H7 (cell line): ENCODE data around the gene TPM2. TPM values are rescaled to one million over a fixed set of nuclear protein-coding genes. Genes with fewer than 3 reads are reported as not detected.
A peak's percentile ranks its signal among the peaks of the same experiment; 100 is the strongest.

Source experiments
- DNase-seq: peaks from one replicate; pipeline ENCODE4 v3.0.0; 2012
- H3K27me3 ChIP-seq: 2 replicates; pipeline ENCODE4 v1.6.0; 2011; ENCODE audit warnings: mild to moderate bottlenecking, low read length; ENCODE audit not compliant: control insufficient read depth, insufficient read depth
- H3K36me3 ChIP-seq: replicated peaks from 2 replicates; pipeline ENCODE4 v1.5.1; 2011; ENCODE audit warnings: low read length; ENCODE audit not compliant: control insufficient read depth, insufficient read depth
- H3K4me3 ChIP-seq: 2 replicates; pipeline ENCODE4 v1.5.1; 2011; ENCODE audit warnings: low read depth, mild to moderate bottlenecking, control low read depth, low read length, moderate library complexity; ENCODE audit not compliant: insufficient read depth
- total RNA-seq: library from RNA; depleted of rRNA; stranded (reverse); fragments of >200 nt; shearing (Covaris generic); gene quantifications from 2 replicates; pipeline ENCODE4 v1.2.3, GENCODE V29; 2014

TPM2 gene
- total RNA-seq, 1 experiment from 2014 or later, result 117 TPM

DNA sequence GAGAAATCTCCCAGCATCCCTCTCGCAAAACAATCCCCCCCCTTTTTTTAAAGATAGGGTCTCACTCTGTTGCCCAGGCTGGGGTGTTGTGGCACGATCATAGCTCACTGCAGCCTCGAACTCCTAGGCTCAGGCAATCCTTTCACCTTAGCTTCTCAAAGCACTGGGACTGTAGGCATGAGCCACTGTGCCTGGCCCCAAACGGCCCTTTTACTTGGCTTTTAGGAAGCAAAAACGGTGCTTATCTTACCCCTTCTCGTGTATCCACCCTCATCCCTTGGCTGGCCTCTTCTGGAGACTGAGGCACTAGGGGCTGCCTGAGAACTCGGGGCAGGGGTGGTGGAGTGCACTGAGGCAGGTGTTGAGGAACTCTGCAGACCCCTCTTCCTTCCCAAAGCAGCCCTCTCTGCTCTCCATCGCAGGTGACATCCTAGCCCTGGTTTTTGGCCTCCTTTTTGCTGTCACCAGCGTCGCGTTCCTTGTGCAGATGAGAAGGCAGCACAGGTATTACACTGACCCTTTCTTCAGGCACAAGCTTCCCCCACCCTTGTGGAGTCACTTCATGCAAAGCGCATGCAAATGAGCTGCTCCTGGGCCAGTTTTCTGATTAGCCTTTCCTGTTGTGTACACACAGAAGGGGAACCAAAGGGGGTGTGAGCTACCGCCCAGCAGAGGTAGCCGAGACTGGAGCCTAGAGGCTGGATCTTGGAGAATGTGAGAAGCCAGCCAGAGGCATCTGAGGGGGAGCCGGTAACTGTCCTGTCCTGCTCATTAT lies 9.2 kb downstream of the TPM2 start:
- DNase-seq, result peak; percentile 87

DNA sequence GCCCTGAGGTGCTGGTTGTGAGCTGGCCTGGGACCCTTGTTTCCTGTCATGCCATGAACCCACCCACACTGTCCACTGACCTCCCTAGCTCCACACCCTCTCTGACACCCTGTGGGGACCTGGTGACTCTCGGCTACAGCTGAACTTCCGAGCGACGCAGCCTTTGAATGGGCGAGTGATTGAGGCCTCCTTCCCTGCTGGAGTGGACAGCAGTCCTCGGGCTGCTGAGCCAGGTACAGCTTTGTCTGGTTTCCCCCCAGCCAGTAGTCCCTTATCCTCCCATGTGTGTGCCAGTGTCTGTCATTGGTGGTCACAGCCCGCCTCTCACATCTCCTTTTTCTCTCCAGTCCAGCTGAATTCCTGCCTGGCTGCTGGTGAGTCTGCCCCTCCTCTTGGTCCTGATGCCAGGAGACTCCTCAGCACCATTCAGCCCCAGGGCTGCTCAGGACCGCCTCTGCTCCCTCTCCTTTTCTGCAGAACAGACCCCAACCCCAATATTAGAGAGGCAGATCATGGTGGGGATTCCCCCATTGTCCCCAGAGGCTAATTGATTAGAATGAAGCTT lies 9.9 kb downstream of the TPM2 start:
- Histone ChIP-seq H3K4me3 (no peak overlapping the region), H3K36me3 (peaks cover 17% of the 10 kb centered on the region), H3K27me3 (peaks cover 5% of the 10 kb centered on the region)
- DNase-seq, result no peak

More for the DNA sequence above, 9.2 kb downstream of the TPM2 start:
- Histone ChIP-seq H3K36me3 (peaks cover 24% of the 10 kb centered on the region), H3K4me3 (no peak overlapping the region), H3K27me3 (peaks cover 5% of the 10 kb centered on the region; the same call in 1 of the 2 replicates)

DNA sequence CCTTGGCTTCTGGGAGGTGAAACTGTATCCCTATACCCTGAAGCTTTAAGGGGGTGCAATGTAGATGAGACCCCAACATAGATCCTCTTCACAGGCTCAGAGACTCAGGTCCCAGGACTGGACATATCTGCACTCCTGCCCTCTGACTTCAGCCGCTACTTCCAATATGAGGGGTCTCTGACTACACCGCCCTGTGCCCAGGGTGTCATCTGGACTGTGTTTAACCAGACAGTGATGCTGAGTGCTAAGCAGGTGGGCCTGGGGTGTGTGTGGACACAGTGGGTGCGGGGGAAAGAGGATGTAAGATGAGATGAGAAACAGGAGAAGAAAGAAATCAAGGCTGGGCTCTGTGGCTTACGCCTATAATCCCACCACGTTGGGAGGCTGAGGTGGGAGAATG lies 10.6 kb downstream of the TPM2 start:
- Histone ChIP-seq H3K36me3 (peaks cover 12% of the 10 kb centered on the region), H3K27me3 (peaks cover 13% of the 10 kb centered on the region), H3K4me3 (no peak overlapping the region)
- DNase-seq, result no peak

DNA sequence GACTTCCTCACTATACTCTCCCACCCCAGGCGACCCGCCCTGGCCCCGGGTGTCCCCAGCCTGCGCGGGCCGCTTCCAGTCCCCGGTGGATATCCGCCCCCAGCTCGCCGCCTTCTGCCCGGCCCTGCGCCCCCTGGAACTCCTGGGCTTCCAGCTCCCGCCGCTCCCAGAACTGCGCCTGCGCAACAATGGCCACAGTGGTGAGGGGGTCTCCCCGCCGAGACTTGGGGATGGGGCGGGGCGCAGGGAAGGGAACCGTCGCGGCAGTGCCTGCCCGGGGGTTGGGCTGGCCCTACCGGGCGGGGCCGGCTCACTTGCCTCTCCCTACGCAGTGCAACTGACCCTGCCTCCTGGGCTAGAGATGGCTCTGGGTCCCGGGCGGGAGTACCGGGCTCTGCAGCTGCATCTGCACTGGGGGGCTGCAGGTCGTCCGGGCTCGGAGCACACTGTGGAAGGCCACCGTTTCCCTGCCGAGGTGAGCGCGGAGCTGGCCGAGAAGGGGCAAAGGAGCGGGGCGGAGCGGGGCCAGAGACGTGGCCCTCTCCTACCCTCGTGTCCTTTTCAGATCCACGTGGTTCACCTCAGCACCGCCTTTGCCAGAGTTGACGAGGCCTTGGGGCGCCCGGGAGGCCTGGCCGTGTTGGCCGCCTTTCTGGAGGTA lies 13.9 kb downstream of the TPM2 start:
- Histone ChIP-seq H3K36me3 (no peaks in the 10 kb centered on the region), H3K27me3 (peaks cover 13% of the 10 kb centered on the region), H3K4me3 (peak overlapping the region; percentile 64)
- peak; percentile 99 for DNase-seq

DNA sequence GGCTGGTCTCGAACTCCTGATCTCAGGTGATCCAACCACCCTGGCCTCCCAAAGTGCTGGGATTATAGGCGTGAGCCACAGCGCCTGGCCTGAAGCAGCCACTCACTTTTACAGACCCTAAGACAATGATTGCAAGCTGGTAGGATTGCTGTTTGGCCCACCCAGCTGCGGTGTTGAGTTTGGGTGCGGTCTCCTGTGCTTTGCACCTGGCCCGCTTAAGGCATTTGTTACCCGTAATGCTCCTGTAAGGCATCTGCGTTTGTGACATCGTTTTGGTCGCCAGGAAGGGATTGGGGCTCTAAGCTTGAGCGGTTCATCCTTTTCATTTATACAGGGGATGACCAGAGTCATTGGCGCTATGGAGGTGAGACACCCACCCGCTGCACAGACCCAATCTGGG lies 14.5 kb downstream of the TPM2 start:
- H3K36me3 ChIP-seq, result no peaks in the 10 kb centered on the region
- no peak for DNase-seq
- H3K4me3 ChIP-seq, result peak overlapping the region; percentile 64
- H3K27me3 ChIP-seq, result peaks cover 13% of the 10 kb centered on the region

DNA sequence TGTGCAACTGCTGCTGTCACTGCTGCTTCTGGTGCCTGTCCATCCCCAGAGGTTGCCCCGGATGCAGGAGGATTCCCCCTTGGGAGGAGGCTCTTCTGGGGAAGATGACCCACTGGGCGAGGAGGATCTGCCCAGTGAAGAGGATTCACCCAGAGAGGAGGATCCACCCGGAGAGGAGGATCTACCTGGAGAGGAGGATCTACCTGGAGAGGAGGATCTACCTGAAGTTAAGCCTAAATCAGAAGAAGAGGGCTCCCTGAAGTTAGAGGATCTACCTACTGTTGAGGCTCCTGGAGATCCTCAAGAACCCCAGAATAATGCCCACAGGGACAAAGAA lies 15.7 kb downstream of the TPM2 start:
- H3K36me3 ChIP-seq, result no peaks in the 10 kb centered on the region
- no peak overlapping the region for H3K4me3 ChIP-seq
- peaks cover 13% of the 10 kb centered on the region for H3K27me3 ChIP-seq
- no peak for DNase-seq

DNA sequence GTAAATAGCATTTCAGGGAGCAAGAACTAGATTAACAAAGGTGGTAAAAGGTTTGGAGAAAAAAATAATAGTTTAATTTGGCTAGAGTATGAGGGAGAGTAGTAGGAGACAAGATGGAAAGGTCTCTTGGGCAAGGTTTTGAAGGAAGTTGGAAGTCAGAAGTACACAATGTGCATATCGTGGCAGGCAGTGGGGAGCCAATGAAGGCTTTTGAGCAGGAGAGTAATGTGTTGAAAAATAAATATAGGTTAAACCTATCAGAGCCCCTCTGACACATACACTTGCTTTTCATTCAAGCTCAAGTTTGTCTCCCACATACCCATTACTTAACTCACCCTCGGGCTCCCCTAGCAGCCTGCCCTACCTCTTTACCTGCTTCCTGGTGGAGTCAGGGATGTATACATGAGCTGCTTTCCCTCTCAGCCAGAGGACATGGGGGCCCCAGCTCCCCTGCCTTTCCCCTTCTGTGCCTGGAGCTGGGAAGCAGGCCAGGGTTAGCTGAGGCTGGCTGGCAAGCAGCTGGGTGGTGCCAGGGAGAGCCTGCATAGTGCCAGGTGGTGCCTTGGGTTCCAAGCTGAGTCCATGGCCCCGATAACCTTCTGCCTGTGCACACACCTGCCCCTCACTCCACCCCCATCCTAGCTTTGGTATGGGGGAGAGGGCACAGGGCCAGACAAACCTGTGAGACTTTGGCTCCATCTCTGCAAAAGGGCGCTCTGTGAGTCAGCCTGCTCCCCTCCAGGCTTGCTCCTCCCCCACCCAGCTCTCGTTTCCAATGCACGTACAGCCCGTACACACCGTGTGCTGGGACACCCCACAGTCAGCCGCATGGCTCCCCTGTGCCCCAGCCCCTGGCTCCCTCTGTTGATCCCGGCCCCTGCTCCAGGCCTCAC lies 16.3 kb downstream of the TPM2 start, which contains the start of gene CA9:
Gene CA9 (plus strand): TSS at position 797 of the 893 bp plus-strand sequence. CDS start 32 bp downstream, at position 829.
- Histone ChIP-seq H3K4me3 (no peak within 1 kb of the TSS), H3K36me3 (no peaks in the 10 kb centered on the region), H3K27me3 (peaks cover 13% of the 10 kb centered on the region)
- no peak for DNase-seq

DNA sequence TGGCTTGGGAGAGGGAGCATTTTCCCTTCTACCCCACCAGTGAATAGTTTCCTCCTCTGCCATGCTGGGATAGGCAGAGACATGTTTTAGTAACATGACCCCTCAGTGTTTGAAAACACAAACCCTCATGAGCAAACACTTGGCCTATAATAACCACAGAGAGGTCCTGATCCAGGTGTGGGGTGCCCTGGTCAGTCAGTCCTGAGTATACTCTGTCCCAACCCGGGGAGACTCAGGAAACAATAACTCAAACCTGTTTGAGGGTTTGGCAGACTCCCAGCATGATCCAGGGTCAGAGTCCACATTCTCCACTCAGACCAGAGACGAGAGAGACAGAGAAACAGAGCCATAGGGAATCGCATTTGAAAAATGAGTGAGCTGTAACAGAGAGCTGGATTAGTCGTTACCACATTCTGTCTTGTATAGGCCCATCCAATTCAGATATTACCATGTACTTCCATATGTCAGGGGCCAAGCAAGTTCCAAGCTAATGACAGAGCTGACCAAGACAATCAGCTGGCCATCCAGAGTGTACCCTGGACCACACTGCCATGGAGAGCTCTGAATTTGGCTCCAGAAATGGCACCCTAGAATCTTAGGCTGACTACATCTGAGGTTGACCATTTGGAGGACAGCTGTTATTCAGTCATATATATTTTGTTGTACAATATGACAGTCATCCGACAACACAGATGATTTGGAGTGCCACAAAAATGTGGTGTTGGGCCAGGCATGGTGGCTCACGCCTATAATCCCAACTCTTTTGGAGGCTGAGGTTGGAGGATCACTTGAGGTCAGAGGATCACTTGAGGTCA lies 20.2 kb downstream of the TPM2 start:
- Histone ChIP-seq H3K36me3 (no peaks in the 10 kb centered on the region), H3K4me3 (no peak overlapping the region), H3K27me3 (peaks cover 5% of the 10 kb centered on the region)
- no peak for DNase-seq

DNA sequence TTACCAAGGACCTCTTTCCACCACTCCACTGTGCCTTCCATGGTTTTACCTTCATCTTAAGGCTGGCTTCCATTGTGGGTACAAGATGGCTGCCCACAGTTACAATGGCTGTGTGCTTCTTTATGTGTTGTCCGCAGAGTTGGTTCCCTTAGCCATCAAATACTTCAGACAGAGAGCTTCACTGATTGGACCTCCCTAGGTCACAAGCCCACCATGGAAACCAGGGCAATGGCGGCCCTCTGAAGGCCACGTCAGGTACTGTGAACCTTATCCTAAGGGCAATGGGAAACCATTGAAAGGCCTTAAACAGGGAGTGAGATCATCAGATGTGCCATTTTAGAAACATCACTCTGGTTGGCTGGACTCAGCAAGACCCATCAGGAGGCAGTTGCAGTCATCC lies 21.8 kb downstream of the TPM2 start:
- Histone ChIP-seq H3K36me3 (peaks cover 6% of the 10 kb centered on the region), H3K27me3 (no peaks in the 10 kb centered on the region), H3K4me3 (no peak overlapping the region)
- DNase-seq, result no peak

DNA sequence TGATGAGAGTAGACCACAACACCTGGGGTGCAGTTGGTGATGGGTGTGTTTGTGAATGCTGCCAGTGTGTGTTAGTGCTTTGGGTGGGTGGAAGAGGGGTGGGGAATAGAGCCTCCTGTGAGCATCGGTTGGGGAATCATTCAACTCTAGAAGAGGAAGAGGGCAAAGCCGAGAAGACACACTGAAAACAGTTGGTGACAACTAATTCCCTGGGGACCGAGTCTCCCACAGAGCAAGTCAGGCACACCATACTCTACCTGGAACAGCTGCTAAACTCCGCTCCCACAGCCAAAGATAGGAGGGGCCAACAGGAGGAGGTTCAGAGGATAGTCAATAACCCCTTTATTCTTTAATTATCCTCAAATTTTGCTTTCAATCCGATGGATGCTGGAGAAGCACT lies 23.2 kb downstream of the TPM2 start:
- H3K27me3 ChIP-seq, result no peaks in the 10 kb centered on the region
- no peak for DNase-seq
- peaks cover 14% of the 10 kb centered on the region for H3K36me3 ChIP-seq
- no peak overlapping the region for H3K4me3 ChIP-seq

DNA sequence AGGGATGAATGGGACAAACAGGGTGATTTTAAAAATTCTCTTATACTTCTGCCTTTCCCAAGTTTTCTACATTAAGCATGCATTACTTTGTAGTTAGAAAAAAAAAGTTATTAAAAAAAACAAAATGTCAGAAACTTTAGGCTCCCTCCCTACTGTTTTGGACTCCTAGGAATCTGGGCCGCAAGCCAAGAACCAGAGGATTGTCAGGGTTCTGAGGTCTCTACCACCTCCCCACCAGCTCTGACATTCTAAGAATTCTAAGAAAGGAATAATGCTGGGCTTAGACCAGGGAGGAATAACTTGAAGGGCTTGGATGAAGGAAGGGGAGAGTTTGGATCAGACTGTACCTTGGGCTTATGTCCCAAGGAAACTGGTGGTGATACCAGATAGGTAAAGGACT lies 23.7 kb downstream of the TPM2 start:
- no peaks in the 10 kb centered on the region for H3K27me3 ChIP-seq
- no peak overlapping the region for H3K4me3 ChIP-seq
- H3K36me3 ChIP-seq, result peaks cover 14% of the 10 kb centered on the region
- DNase-seq, result no peak

DNA sequence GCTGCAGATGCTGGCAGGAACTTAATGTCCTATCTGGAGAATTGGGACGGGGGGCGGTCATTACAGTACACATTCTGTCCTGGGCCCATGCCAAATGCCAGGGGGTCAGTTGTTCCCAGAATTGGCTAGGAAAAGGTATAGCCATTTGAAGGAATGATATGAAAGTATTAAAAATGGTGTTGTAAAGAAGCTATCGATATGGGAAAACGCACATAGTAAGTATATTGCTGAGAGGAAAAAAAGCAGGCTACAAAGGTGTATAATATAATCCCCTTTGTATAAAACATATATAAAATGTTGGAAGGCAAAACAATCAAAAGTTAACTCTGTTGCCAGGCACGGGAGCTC lies 24.3 kb downstream of the TPM2 start:
- Histone ChIP-seq H3K4me3 (peak overlapping the region; percentile 78), H3K36me3 (peaks cover 14% of the 10 kb centered on the region), H3K27me3 (no peaks in the 10 kb centered on the region)
- no peak for DNase-seq

DNA sequence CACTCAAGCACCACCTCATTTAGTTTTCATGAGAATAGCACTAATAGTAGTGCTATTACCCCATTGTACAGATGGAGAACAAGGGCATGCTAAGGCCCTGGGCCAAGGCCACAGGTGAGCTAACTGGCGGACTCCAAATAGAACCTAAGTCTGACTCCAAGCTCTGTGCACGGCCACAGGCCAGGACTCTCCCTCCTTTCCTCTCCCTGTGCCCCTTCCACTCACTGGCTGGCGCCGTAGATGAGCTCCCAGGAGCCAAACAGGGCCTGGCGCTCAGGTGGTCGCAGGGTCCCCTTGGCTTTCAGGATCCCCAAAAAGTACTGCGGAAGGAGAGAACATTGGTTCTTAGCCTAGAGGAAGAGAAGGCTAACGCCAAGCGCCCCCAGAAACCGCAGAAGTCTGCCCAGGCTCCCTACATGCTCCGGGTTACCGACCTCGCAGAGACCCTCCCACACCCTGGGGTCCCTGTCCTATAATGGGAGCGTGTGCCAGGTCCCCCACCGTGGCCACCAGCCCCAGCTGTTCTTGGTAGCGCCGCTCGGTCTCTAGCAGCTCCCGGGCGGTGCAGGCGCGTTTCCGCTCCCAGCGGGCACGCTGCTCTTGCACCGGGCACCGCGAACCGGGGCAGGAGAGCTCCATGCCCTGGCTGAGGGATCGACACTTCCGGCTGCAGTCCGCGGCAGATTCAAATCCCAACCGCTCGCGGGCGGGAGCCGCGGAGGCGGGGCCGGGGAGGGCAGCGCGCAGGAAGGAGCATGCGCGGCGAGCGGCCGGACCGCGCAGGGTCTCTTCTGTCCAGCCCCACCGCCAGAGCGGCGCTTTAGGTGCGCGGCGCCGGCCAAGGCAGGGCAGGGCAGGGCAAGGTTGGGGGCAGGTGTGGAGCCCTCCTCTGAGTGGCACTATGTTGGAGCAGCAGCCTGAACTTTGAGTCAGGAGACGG lies 24.9 kb downstream of the TPM2 start, which contains the start of gene ARHGEF39:
Gene ARHGEF39 (minus strand): TSS at position 665 of the 940 bp plus-strand sequence. CDS start 26 bp downstream, at position 639.
- Histone ChIP-seq H3K36me3 (peaks cover 19% of the 10 kb centered on the region), H3K27me3 (no peaks in the 10 kb centered on the region), H3K4me3 (peak within 1 kb of the TSS; percentile 78)
- DNase-seq, result peak; percentile 99
